GM21786 (cell line): ENCODE measurements around the gene TIMM17A.
"Not testable (repeated sequence)": the region's sequence is repeated elsewhere in the genome, so short reads cannot be mapped to it uniquely, and the experiment has no call there.

Source experiments
- ATAC-seq: cut with Tn5 transposase; IDR thresholded peaks from one replicate; pipeline ENCODE4 v1.9.1; 2021; ENCODE audit not compliant: unreplicated experiment

Gene TIMM17A

GRCh38 chr1:201939574-201939973 lies 15.7 kb upstream of the TIMM17A start:
- no peak for ATAC-seq

- ATAC-seq, result not testable (repeated sequence)
Measured at GRCh38 chr1:201940316-201940715, 15.0 kb upstream of the TIMM17A start.

GRCh38 chr1:201941420-201942128 lies 13.7 kb upstream of the TIMM17A start:
- ATAC-seq, result no peak

GRCh38 chr1:201942129-201942495 lies 13.2 kb upstream of the TIMM17A start:
- no peak for ATAC-seq

- no peak for ATAC-seq
Measured at GRCh38 chr1:201944002-201944401, 11.3 kb upstream of the TIMM17A start.

GRCh38 chr1:201944639-201945038 lies 10.7 kb upstream of the TIMM17A start:
- no peak for ATAC-seq

- no peak for ATAC-seq
Measured at GRCh38 chr1:201945157-201945556, 10.1 kb upstream of the TIMM17A start.

- ATAC-seq, result no peak
Measured at GRCh38 chr1:201945863-201946223, 9.5 kb upstream of the TIMM17A start.

- no peak for ATAC-seq
Measured at GRCh38 chr1:201946224-201946908, 8.9 kb upstream of the TIMM17A start, which contains the start of gene LMOD1. Gene LMOD1, minus strand, starts transcription at chr1:201946548. Its CDS starts 208 bp downstream, at chr1:201946340.

- no peak for ATAC-seq
Measured at GRCh38 chr1:201947697-201948008, 7.7 kb upstream of the TIMM17A start.

- no peak for ATAC-seq
Measured at GRCh38 chr1:201949491-201949890, 5.8 kb upstream of the TIMM17A start.

GRCh38 chr1:201954263-201955008 lies 867 bp upstream of the TIMM17A start:
- ATAC-seq, result no peak

- ATAC-seq, result peak; percentile 18
Measured at GRCh38 chr1:201955729-201956143, 433 bp downstream of the TIMM17A start.

GRCh38 chr1:201958348-201958747 lies 3.0 kb downstream of the TIMM17A start:
- ATAC-seq, result no peak

- not testable (repeated sequence) for ATAC-seq
Measured at GRCh38 chr1:201962382-201962781, 7.1 kb downstream of the TIMM17A start.

- ATAC-seq, result no peak
Measured at GRCh38 chr1:201964261-201964660, 9.0 kb downstream of the TIMM17A start.

GRCh38 chr1:201966171-201966570 lies 10.9 kb downstream of the TIMM17A start:
- ATAC-seq, result no peak

GRCh38 chr1:201968202-201968925 lies 13.1 kb downstream of the TIMM17A start:
- ATAC-seq, result no peak

GRCh38 chr1:201970334-201971159 lies 15.2 kb downstream of the TIMM17A start:
- ATAC-seq, result no peak

- ATAC-seq, result peak; percentile 68
Measured at GRCh38 chr1:201982082-201982622, 26.8 kb downstream of the TIMM17A start.
